Pancreas (tissue), 10 donors: Measurements from ENCODE around the gene FLNC. TPM values are rescaled to one million over a fixed set of nuclear protein-coding genes. Genes with fewer than 3 reads are reported as not detected.

Experiments used
- ATAC-seq, 4 donors: fragments of 200-7000 bp; cut with Tn5 transposase; one replicate each; pipeline versions ENCODE4 v1.8.0 to v1.9.1; 2020; ENCODE audit warnings: mild to moderate bottlenecking in 4 of 4, moderate library complexity in 4 of 4
- DNase-seq, 6 donors: peaks; one replicate each; pipeline ENCODE4 v3.0.0-alpha.2; 2020
- FAIRE-seq: peaks from 2 replicates; lab custom pipeline; 2012; peaks lifted over from hg19 to GRCh38; lab: Jason Lieb, UNC
- H3K27ac ChIP-seq, 4 donors: fragments of 200-600 bp; sonication (generic); 1 replicate in 3 of 4; 2 replicates in 1 of 4; pipeline versions ENCODE4 v1.5.0 to v1.8.0; 2020
- H3K27me3 ChIP-seq, 4 donors: fragments of 200-600 bp; one replicate each; pipeline ENCODE4 v1.8.0; 2021
- H3K36me3 ChIP-seq, 3 donors: fragments of 200-600 bp; sonication (generic) in 1 of 3; one replicate each; pipeline versions ENCODE4 v1.5.0 to v1.8.0; 2020 to 2021
- H3K4me1 ChIP-seq, 3 donors: fragments of 200-600 bp; one replicate each; pipeline ENCODE4 v1.8.0; 2021
- H3K4me3 ChIP-seq, 4 donors: fragments of 200-600 bp; sonication (generic) in 2 of 4; one replicate each; pipeline versions ENCODE4 v1.5.0 to v1.8.0; 2020 to 2021
- H3K9me3 ChIP-seq, 4 donors: fragments of 200-600 bp; one replicate each; pipeline ENCODE4 v1.8.0; 2021
- WGBS, 2 donors: extraction: QIAGEN DNeasy Blood & Tissue Kit; methylation state at CpG; one replicate each; pipeline ENCODE4 v1.1.7; 2013; 5-methylcytosine and 5-hydroxymethylcytosine counted together
- intact Hi-C, 3 donors: fragments of 100-400 bp; cut with DNase I; formaldehyde crosslinking; loops; one replicate each; pipeline versions ENCODE4 v1.11.1 to v1.14.2; 2022
- polyA plus RNA-seq, 2 donors: library from polyadenylated mRNA; stranded (reverse); fragments of 200-250 nt; gene quantifications; one replicate each; pipeline ENCODE4 v1.2.3, GENCODE V29; 2013
- total RNA-seq, 6 donors: library from RNA; stranded (reverse); fragmentation: NEBNext Ultra II Directional in 4 of 6; extraction: Animal tissue kit (Norgen Biotek cat#: 25700) in 4 of 6; gene quantifications; one replicate each; pipeline versions ENCODE4 v1.2.1 to v1.2.4, GENCODE V29; 2021 to 2023
- TF ChIP-seq, protein P1 (sequence below), 4 donors: fragments of 200-600 bp; sonication (generic) in 3 of 4; IDR thresholded peaks; one replicate each; pipeline versions ENCODE4 v1.5.0 to v1.8.0; 2021; ENCODE audit warnings: antibody characterized with exemption in 4 of 4
- donor health status: healthy with polysubstance abuse.
- donor health status: DM: no; HTN: no; CAD: no; lungs with moderate emphysema.
- donor health status: DM: no; HTN: no; CAD: no.
- donor health status: control.
- donor health status: control.
- donor health status: Bipolar disorder and iron deficiency.
- donor health status: DM: yes; HTN: yes; CAD: no.
- donor health status: DM: no; HTN: no; CAD: no.
- donor health status: DM: no; HTN: no; CAD: no.
- donor health status: DM: yes; HTN: yes; CAD: no.

Gene FLNC
- total and polyA plus RNA-seq, 8 donors, result 0.28 to 2.3 (median 1.0) TPM

DNA sequence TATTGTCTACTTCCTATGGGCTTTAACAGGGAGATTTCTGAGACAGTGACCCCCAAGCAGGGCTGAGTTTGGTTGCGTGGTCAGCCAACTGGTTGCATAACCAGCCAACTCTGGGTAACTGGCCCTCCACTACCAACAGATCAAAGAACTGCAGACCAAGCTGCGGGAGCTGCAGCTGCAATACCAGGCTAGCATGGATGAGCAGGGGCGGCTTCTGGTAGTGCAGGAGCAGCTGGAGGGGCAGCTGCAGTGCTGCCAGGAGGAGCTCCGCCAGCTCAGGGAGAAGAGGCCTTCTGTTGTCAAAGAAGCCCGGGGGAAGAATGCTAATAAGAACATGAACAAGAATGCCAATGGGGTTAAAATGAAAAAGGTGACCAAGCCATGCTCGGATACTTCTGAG is 15.7 kb upstream of the FLNC start:
- 71% methylated on average over 6 of the region's 6 CpGs for WGBS, 2 donors
- H3K4me1 ChIP-seq, result peaks cover 0 to 3% (median 0%) of the 10 kb centered on the region in 3 donors
- intact Hi-C loops, result no loop called here
- no peaks in the 10 kb centered on the region for H3K27me3 ChIP-seq
- H3K27ac ChIP-seq, result no peak overlapping the region
- FAIRE-seq (no peak), ATAC-seq (no peak), DNase-seq (no peak)
- TF ChIP-seq, protein P1, sequence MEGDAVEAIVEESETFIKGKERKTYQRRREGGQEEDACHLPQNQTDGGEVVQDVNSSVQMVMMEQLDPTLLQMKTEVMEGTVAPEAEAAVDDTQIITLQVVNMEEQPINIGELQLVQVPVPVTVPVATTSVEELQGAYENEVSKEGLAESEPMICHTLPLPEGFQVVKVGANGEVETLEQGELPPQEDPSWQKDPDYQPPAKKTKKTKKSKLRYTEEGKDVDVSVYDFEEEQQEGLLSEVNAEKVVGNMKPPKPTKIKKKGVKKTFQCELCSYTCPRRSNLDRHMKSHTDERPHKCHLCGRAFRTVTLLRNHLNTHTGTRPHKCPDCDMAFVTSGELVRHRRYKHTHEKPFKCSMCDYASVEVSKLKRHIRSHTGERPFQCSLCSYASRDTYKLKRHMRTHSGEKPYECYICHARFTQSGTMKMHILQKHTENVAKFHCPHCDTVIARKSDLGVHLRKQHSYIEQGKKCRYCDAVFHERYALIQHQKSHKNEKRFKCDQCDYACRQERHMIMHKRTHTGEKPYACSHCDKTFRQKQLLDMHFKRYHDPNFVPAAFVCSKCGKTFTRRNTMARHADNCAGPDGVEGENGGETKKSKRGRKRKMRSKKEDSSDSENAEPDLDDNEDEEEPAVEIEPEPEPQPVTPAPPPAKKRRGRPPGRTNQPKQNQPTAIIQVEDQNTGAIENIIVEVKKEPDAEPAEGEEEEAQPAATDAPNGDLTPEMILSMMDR (IDR thresholded peaks at IDR 0.05), result no peak
- H3K4me3 ChIP-seq, result no peak overlapping the region
- no peaks in the 10 kb centered on the region for H3K9me3 ChIP-seq
- H3K36me3 ChIP-seq, result no peaks in the 10 kb centered on the region

- intact Hi-C loops, result no loop called here
- TF ChIP-seq, protein P1 (IDR thresholded peaks at IDR 0.05), result no peak
- no peak for ATAC-seq
- Histone ChIP-seq H3K4me3 (no peak overlapping the region), H3K27ac (no peak overlapping the region), H3K27me3 (no peaks in the 10 kb centered on the region), H3K4me1 (peaks cover 0 to 3% (median 0%) of the 10 kb centered on the region in 3 donors), H3K9me3 (no peaks in the 10 kb centered on the region), H3K36me3 (no peaks in the 10 kb centered on the region)
- FAIRE-seq, result no peak
- 95 to 97% methylated on average over 7 of the region's 7 CpGs for WGBS, 2 donors
- no peak for DNase-seq
These were observed 14.8 kb upstream of the FLNC start for GRCh38 chr7:128815289-128815942.

GRCh38 chr7:128818694-128819093 is 11.5 kb upstream of the FLNC start:
- Histone ChIP-seq H3K4me3 (no peak overlapping the region), H3K27me3 (no peaks in the 10 kb centered on the region), H3K36me3 (no peaks in the 10 kb centered on the region), H3K27ac (no peak overlapping the region), H3K4me1 (peaks cover 0 to 3% (median 0%) of the 10 kb centered on the region in 3 donors), H3K9me3 (no peaks in the 10 kb centered on the region)
- TF ChIP-seq, protein P1 (IDR thresholded peaks at IDR 0.05), result no peak
- no peak for DNase-seq
- ATAC-seq, result no peak
- intact Hi-C loops, result no loop called here
- WGBS, 2 donors, result 82 to 94% methylated on average over 3 of the region's 3 CpGs
- no peak for FAIRE-seq

GRCh38 chr7:128821724-128822123 is 8.5 kb upstream of the FLNC start:
- DNase-seq (no peak), ATAC-seq (no peak), FAIRE-seq (no peak)
- Histone ChIP-seq H3K9me3 (no peaks in the 10 kb centered on the region), H3K4me1 (no peaks in the 10 kb centered on the region), H3K4me3 (no peak overlapping the region), H3K36me3 (no peaks in the 10 kb centered on the region), H3K27me3 (no peaks in the 10 kb centered on the region), H3K27ac (no peak overlapping the region)
- 89 to 93% methylated on average over 4 of the region's 4 CpGs for WGBS, 2 donors
- TF ChIP-seq, protein P1 (IDR thresholded peaks at IDR 0.05), result no peak
- intact Hi-C loops, result no loop called here

DNA sequence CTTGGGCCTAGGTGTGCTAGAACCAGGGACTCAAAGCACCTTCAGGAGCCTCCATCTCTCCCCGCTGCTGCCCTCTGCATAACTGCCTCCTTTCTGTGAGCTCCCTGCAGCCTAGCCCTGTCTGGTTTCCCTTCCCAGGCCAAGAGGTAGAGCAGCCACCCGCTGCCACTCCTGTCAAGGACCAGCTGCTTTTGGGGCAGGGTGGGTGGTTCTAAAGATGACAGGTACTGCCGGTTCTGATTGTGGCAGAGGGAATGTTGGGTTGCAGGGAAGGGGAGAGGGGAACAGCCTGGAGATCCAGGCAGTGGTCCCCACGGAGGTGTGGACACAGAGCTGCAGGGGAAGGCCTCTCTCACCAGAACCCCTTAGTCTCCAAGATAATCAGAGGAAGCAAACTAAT is 3.7 kb upstream of the FLNC start:
- Histone ChIP-seq H3K9me3 (no peaks in the 10 kb centered on the region), H3K36me3 (no peaks in the 10 kb centered on the region), H3K4me3 (no peak overlapping the region), H3K4me1 (peaks cover 0 to 2% (median 0%) of the 10 kb centered on the region in 3 donors), H3K27me3 (no peaks in the 10 kb centered on the region), H3K27ac (no peak overlapping the region)
- ATAC-seq, result no peak
- FAIRE-seq, result no peak
- no peak for DNase-seq
- WGBS, 2 donors, result 80 to 89% methylated on average over 4 of the region's 4 CpGs
- TF ChIP-seq, protein P1 (IDR thresholded peaks at IDR 0.05), result no peak
- intact Hi-C loops, result no loop called here
